ENCODE data around the gene WWP2.

Gene WWP2

DNA sequence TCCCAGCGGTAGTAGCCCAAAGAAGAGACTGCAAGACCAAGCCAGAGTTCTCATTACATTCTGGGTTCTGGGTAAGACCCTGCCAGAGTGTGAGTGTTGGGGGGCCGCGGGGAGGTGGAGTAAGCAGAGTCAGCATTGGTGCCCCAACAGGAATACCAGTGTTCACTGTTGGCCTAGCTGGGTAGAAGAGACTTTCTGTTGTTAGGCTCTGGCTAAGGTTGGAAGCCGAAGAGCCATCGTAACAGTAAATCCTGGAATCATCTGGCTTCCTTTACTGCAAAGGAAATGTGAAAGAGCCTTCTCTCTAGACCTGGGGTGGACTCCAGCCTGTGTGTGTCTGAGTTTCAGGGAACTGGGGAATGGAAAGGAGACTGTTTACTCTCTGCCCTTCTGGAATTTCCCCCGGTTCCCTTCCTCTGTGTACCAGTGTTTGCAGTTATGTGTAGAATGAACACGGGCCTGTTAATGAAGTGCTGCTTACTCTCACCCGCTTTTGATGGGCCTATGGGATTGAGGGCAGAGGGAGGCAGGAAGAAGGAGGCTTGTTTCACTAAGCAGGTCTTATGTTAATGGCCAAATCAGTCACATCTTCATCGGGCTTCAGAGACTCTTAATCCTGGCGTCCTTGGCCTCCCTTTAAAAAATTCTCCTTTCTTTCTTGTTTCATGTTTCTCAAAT is 68.5 kb downstream of the WWP2 start:
- Histone ChIP-seq H3K36me3 (ENCODE audit: control insufficient read depth, insufficient read depth, low read length) (no peaks in the 10 kb centered on the region), H3K27ac (ENCODE audit: low read length) (no peak overlapping the region), H3K27me3 (ENCODE audit: control insufficient read depth, insufficient read depth, low read length) (no peaks in the 10 kb centered on the region), H3K4me1 (ENCODE audit: control insufficient read depth, insufficient read depth, low read length) (no peaks in the 10 kb centered on the region), H3K4me3 (ENCODE audit: low read length) (no peak overlapping the region), H3K9me3 (ENCODE audit: control insufficient read depth, insufficient read depth, low read length) (no peaks in the 10 kb centered on the region)
- no peak for DNase-seq (ENCODE audit: low read depth, low spot score)
- WGBS (ENCODE audit: insufficient coverage, insufficient read length), result no CpG with 5 or more reads among the region's 10 CpGs

DNA sequence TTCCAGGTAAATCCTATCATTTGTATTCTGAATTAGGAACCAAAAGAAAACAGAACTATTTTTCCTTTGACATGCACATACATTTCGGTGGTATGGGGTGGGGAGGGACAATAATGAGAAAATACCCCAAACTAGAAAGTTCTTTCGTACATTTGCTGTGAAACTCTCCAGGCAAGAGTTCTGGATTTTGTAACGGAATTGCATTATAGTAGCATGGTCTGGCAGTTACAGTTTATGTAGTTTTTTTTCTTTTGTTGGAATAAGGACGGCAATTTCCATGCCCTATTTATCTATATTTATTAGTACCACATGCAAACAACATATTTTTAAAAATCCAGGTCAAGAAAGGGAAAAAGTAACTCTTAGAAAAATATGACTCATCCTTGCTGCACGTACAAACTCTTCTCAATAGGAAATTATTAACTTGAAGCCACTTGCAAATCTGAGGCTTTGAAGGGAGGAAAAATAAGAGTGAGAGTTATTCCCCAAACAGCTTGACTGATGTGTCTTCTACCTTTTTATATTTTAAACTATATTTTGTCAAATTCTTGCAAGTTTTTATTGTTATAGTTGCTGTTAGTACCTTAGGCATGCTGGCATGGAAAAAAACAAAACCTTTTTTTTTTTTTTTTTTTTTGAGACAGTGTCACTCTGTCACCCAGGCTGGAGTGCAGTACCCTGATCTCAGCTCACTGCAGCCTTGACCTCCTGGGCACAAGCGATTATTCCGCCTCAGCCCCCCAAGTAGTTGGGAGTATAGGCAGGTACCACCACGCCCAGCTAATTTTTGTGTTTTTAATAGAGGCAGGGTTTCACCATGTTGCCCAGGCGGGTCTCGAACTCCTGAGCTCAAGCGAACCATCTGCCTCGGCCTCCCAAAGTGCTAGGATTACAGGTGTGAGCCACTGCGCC is 69.3 kb downstream of the WWP2 start:
- H3K36me3 ChIP-seq (ENCODE audit: control insufficient read depth, insufficient read depth, low read length), result no peaks in the 10 kb centered on the region
- no peaks in the 10 kb centered on the region for H3K27me3 ChIP-seq (ENCODE audit: control insufficient read depth, insufficient read depth, low read length)
- DNase-seq (ENCODE audit: low read depth, low spot score), result no peak
- H3K4me3 ChIP-seq (ENCODE audit: low read length), result no peak overlapping the region
- no peak overlapping the region for H3K27ac ChIP-seq (ENCODE audit: low read length)
- H3K4me1 ChIP-seq (ENCODE audit: control insufficient read depth, insufficient read depth, low read length), result no peaks in the 10 kb centered on the region
- no CpG with 5 or more reads among the region's 13 CpGs for WGBS (ENCODE audit: insufficient coverage, insufficient read length)
- H3K9me3 ChIP-seq (ENCODE audit: control insufficient read depth, insufficient read depth, low read length), result no peaks in the 10 kb centered on the region

DNA sequence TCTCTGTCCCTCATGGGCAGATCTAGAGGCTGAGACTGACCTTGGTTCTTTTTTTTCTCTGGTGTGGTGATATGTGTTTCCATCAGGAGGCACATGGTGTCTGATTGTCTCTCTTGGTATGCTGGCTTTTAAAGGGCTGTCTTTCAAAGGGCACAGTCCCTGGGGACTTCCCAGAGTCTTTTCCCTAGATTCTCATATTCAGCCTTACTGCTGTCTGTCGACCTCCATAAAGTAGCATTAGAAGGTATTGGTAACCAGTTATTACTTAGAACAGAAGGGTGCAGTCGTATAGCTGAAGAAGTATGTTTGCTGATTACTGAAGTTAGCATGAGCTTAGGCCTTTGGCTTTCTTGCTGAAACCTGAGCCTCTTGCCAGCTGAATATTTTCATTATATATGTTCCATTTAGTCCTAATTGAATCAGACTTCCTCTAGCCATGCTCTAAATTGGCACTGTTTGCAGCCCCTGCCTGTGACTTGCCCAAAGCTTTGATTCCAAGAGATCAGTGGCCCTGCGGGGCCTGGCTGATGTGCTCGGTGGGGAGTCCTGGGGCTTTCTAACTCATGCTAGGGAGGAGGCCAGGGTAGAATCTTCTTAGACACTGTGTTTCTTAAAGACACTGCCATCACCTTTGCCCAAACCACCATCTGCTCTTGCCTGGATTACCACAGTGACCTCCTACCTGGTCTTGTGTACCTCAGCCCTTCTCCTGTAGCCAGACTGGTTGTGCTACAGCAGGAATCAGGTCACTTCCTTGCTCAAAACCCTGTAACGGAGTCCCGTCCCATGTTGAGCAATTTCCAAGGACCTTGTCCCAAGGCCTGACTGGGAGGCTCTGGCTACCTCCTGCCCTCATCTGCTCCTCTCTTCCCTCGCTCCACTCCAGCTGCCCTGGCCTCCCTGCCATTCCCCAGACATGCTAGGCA is 71.5 kb downstream of the WWP2 start:
- H3K4me1 ChIP-seq (ENCODE audit: control insufficient read depth, insufficient read depth, low read length), result no peaks in the 10 kb centered on the region
- no peak overlapping the region for H3K27ac ChIP-seq (ENCODE audit: low read length)
- no peak overlapping the region for H3K4me3 ChIP-seq (ENCODE audit: low read length)
- H3K9me3 ChIP-seq (ENCODE audit: control insufficient read depth, insufficient read depth, low read length), result no peaks in the 10 kb centered on the region
- no peak for DNase-seq (ENCODE audit: low read depth, low spot score)
- H3K27me3 ChIP-seq (ENCODE audit: control insufficient read depth, insufficient read depth, low read length), result no peaks in the 10 kb centered on the region
- no peaks in the 10 kb centered on the region for H3K36me3 ChIP-seq (ENCODE audit: control insufficient read depth, insufficient read depth, low read length)
- WGBS (ENCODE audit: insufficient coverage, insufficient read length), result no CpG with 5 or more reads among the region's 7 CpGs

DNA sequence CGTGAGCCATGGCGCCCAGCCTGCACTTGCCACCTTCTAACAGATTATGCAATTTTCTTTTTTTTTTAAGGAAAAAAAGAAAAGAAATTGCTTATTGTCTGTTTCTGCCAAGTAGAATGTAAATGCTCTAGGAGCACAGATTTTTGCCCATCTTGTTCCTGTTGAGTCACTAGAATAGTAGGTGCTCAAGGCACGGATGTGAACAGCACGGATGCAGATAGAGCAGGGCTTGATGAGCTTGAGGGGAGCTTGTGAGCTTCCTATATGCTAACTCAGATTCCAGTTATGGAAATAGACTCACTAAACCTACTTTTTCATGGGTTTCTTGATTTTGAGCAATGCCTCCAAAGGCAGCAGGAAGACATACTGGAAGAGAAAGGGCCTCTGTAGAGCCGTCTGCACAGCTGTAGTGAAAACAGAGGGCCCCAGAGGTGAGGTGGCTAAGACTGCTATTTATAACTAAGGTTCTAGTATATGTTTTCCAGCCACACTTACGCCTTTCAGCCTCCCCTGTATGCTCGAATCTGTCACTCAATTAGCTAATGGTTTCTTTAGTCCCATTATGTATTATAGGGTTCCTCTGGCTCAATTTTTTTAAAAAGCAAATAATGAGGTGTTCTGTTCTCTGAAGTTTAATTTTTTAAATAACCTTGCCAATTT is 72.8 kb downstream of the WWP2 start:
- no peaks in the 10 kb centered on the region for H3K36me3 ChIP-seq (ENCODE audit: control insufficient read depth, insufficient read depth, low read length)
- H3K4me1 ChIP-seq (ENCODE audit: control insufficient read depth, insufficient read depth, low read length), result no peaks in the 10 kb centered on the region
- whole genome bisulfite sequencing (ENCODE audit: insufficient coverage, insufficient read length), result no CpG with 5 or more reads among the region's 7 CpGs
- no peak overlapping the region for H3K27ac ChIP-seq (ENCODE audit: low read length)
- no peak overlapping the region for H3K4me3 ChIP-seq (ENCODE audit: low read length)
- no peaks in the 10 kb centered on the region for H3K9me3 ChIP-seq (ENCODE audit: control insufficient read depth, insufficient read depth, low read length)
- DNase-seq (ENCODE audit: low read depth, low spot score), result no peak
- H3K27me3 ChIP-seq (ENCODE audit: control insufficient read depth, insufficient read depth, low read length), result no peaks in the 10 kb centered on the region

GRCh38 chr16:69836257-69836656 is 74.1 kb downstream of the WWP2 start:
- Histone ChIP-seq H3K4me3 (ENCODE audit: low read length) (no peak overlapping the region), H3K36me3 (ENCODE audit: control insufficient read depth, insufficient read depth, low read length) (no peaks in the 10 kb centered on the region), H3K4me1 (ENCODE audit: control insufficient read depth, insufficient read depth, low read length) (no peaks in the 10 kb centered on the region), H3K9me3 (ENCODE audit: control insufficient read depth, insufficient read depth, low read length) (no peaks in the 10 kb centered on the region), H3K27ac (ENCODE audit: low read length) (no peak overlapping the region), H3K27me3 (ENCODE audit: control insufficient read depth, insufficient read depth, low read length) (no peaks in the 10 kb centered on the region)
- WGBS (ENCODE audit: insufficient coverage, insufficient read length), result no CpG with 5 or more reads among the region's 1 CpG
- no peak for DNase-seq (ENCODE audit: low read depth, low spot score)

GRCh38 chr16:69837380-69837779 is 75.2 kb downstream of the WWP2 start:
- DNase-seq (ENCODE audit: low read depth, low spot score), result no peak
- H3K27me3 ChIP-seq (ENCODE audit: control insufficient read depth, insufficient read depth, low read length), result no peaks in the 10 kb centered on the region
- no peaks in the 10 kb centered on the region for H3K36me3 ChIP-seq (ENCODE audit: control insufficient read depth, insufficient read depth, low read length)
- whole genome bisulfite sequencing (ENCODE audit: insufficient coverage, insufficient read length), result no CpG with 5 or more reads among the region's 5 CpGs
- H3K4me3 ChIP-seq (ENCODE audit: low read length), result no peak overlapping the region
- no peaks in the 10 kb centered on the region for H3K9me3 ChIP-seq (ENCODE audit: control insufficient read depth, insufficient read depth, low read length)
- no peak overlapping the region for H3K27ac ChIP-seq (ENCODE audit: low read length)
- no peaks in the 10 kb centered on the region for H3K4me1 ChIP-seq (ENCODE audit: control insufficient read depth, insufficient read depth, low read length)

GRCh38 chr16:69838489-69838888 is 76.4 kb downstream of the WWP2 start:
- no peak overlapping the region for H3K27ac ChIP-seq (ENCODE audit: low read length)
- no peaks in the 10 kb centered on the region for H3K27me3 ChIP-seq (ENCODE audit: control insufficient read depth, insufficient read depth, low read length)
- no CpG with 5 or more reads among the region's 4 CpGs for WGBS (ENCODE audit: insufficient coverage, insufficient read length)

DNA sequence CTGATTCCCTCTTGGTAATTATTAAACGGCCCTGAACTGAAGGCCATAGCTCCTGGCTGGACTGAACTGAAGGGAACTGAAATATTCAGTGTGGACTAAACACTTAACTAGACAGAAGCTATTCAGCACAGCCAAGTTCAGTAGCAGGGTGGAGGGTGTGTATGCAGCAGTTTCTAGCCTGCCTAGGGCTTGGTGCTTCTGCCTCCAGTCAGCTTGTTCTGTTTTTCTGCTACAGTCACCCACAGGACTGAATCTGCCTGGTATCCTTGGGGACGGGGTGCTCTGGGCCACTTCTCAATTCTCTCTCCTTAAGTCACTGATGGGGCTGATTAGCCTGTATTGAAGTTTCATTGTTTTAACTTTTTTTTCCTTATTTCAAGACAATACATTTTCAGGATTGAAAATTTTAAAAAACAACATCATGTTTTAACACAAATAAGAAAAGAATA is 77.1 kb downstream of the WWP2 start:
- Histone ChIP-seq H3K9me3 (ENCODE audit: control insufficient read depth, insufficient read depth, low read length) (no peaks in the 10 kb centered on the region), H3K27ac (ENCODE audit: low read length) (no peak overlapping the region), H3K4me1 (ENCODE audit: control insufficient read depth, insufficient read depth, low read length) (no peaks in the 10 kb centered on the region), H3K27me3 (ENCODE audit: control insufficient read depth, insufficient read depth, low read length) (no peaks in the 10 kb centered on the region), H3K4me3 (ENCODE audit: low read length) (no peak overlapping the region), H3K36me3 (ENCODE audit: control insufficient read depth, insufficient read depth, low read length) (no peaks in the 10 kb centered on the region)
- no peak for DNase-seq (ENCODE audit: low read depth, low spot score)
- WGBS (ENCODE audit: insufficient coverage, insufficient read length), result no CpG with 5 or more reads among the region's 2 CpGs

More at GRCh38 chr16:69838489-69838888, 76.4 kb downstream of the WWP2 start:
- no peak for DNase-seq (ENCODE audit: low read depth, low spot score)
- no peaks in the 10 kb centered on the region for H3K36me3 ChIP-seq (ENCODE audit: control insufficient read depth, insufficient read depth, low read length)
- no peak overlapping the region for H3K4me3 ChIP-seq (ENCODE audit: low read length)
- no peaks in the 10 kb centered on the region for H3K4me1 ChIP-seq (ENCODE audit: control insufficient read depth, insufficient read depth, low read length)
- no peaks in the 10 kb centered on the region for H3K9me3 ChIP-seq (ENCODE audit: control insufficient read depth, insufficient read depth, low read length)

- no peaks in the 10 kb centered on the region for H3K4me1 ChIP-seq (ENCODE audit: control insufficient read depth, insufficient read depth, low read length)
- WGBS (ENCODE audit: insufficient coverage, insufficient read length), result no CpG with 5 or more reads among the region's 10 CpGs
- DNase-seq (ENCODE audit: low read depth, low spot score), result no peak
These were observed 77.8 kb downstream of the WWP2 start for GRCh38 chr16:69839798-69840409.

More at GRCh38 chr16:69839798-69840409, 77.8 kb downstream of the WWP2 start:
- Histone ChIP-seq H3K27ac (ENCODE audit: low read length) (no peak overlapping the region), H3K27me3 (ENCODE audit: control insufficient read depth, insufficient read depth, low read length) (no peaks in the 10 kb centered on the region), H3K4me3 (ENCODE audit: low read length) (no peak overlapping the region), H3K9me3 (ENCODE audit: control insufficient read depth, insufficient read depth, low read length) (no peaks in the 10 kb centered on the region), H3K36me3 (ENCODE audit: control insufficient read depth, insufficient read depth, low read length) (no peaks in the 10 kb centered on the region)
